Measurements from ENCODE around the gene ERV3-1. TPM values are rescaled to one million over a fixed set of nuclear protein-coding genes. Genes with fewer than 3 reads are reported as not detected.
A peak's percentile ranks its signal among the peaks of the same experiment; 100 is the strongest.
"Not testable (repeated sequence)": the region's sequence is repeated elsewhere in the genome, so short reads cannot be mapped to it uniquely, and the experiment has no call there.

ERV3-1 gene
- total RNA-seq, 2 experiments from 2014 or later: 9.9 to 10.7 TPM

DNA sequence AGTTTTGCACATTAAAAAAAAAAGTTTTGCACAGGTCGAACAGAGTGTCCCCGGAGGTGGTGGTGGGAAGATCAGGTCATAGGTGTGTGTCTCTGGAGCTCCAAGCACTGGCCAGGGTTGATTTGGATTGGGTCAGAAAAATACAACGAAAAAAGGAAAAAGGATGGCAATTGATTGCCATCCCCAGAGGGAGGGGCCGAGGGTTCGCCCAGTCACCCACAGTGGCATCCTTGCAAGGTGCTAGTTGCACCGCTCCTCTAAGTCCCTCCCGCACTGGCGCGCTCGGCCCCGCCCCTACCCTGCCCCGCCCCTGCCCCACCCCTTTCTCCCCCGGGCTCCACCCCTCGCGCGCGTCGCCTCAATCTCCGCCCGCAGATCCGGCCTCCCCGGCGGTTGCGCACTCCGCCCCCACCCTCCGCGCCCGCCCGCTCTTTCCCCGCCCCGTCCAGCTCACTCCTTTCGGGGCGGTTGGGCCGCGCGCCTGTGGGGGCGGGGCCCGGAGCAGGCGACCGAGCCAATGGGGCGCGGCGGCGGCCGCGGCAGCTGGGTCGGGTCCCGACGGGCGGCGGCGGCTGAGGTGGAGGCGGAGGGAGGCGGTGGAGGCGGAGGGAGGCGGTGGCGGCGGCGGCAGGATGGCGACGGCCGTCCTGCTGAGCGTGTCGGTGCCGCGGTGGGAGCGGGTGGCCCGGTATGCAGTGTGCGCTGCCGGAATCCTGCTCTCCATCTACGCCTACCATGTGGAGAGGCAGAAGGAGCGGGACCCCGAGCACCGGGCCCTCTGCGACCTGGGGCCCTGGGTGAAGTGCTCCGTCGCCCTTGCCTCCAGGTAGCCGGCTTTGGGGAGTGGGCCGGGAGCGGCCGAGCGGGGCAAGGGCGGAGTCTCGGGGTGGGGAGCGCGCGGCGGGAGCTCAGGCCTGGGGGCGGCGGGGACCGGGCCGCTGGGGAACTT lies 31.5 kb upstream of the ERV3-1 start:
- H3K27me3 Mint-ChIP-seq: no peaks in the 10 kb centered on the region
- intact Hi-C loops (cut with micrococcal nuclease): loop anchor here (1.0 kb wide), 1 partner anchor 32 kb away; the partner anchor contains the start of gene ERV3-1
- H3K4me3 Mint-ChIP-seq: peak overlapping the region; percentile 74
- peak overlapping the region; percentile 77 for H3K27ac Mint-ChIP-seq
- H3K4me1 Mint-ChIP-seq (ENCODE audit: low read depth): peaks cover 12% of the 10 kb centered on the region
- TF ChIP-seq, protein P1, sequence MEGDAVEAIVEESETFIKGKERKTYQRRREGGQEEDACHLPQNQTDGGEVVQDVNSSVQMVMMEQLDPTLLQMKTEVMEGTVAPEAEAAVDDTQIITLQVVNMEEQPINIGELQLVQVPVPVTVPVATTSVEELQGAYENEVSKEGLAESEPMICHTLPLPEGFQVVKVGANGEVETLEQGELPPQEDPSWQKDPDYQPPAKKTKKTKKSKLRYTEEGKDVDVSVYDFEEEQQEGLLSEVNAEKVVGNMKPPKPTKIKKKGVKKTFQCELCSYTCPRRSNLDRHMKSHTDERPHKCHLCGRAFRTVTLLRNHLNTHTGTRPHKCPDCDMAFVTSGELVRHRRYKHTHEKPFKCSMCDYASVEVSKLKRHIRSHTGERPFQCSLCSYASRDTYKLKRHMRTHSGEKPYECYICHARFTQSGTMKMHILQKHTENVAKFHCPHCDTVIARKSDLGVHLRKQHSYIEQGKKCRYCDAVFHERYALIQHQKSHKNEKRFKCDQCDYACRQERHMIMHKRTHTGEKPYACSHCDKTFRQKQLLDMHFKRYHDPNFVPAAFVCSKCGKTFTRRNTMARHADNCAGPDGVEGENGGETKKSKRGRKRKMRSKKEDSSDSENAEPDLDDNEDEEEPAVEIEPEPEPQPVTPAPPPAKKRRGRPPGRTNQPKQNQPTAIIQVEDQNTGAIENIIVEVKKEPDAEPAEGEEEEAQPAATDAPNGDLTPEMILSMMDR (IDR thresholded peaks at IDR 0.05): no peak
- H3K9me3 Mint-ChIP-seq: no peaks in the 10 kb centered on the region
- POLR2A ChIA-PET: no interaction called here
- H3K36me3 Mint-ChIP-seq (ENCODE audit: low read depth): no peaks in the 10 kb centered on the region
- ATAC-seq (peak; percentile 94), DNase-seq (peak; percentile 91)
- CTCF ChIA-PET: interaction anchor here (1.5 to 1.7 kb wide), 2 partner anchors 32 to 36 kb away, joined by 3 to 4 read pairs; partner anchors contain the start of gene ERV3-1

DNA sequence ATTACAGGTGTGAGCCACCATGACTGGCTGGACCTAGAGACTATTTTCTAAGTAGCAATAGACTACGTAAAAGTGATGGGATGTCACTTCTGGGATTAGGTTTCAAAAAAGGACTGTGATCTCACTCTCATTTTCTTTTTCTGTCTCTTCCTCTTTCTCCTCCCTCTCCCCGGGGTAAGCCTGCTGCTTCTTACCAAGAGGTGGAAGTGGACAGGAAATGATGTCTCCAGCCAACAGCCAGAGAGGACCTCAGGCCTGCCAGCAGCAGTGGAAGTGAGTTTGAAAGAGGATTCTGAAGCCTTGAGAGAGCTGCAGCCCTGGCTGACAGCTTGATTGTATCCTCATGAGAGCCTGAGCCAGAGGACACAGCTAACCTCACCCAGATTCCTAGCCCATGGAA lies 30.0 kb upstream of the ERV3-1 start:
- CTCF ChIA-PET: interaction anchor here (1.5 kb wide), 1 partner anchor 35 kb away, joined by 3 read pairs; no protein-coding TSS in a partner anchor
- intact Hi-C loops (cut with micrococcal nuclease); H3K27me3 Mint-ChIP-seq; H3K4me3 Mint-ChIP-seq; POLR2A ChIA-PET; H3K27ac Mint-ChIP-seq; H3K36me3 Mint-ChIP-seq (ENCODE audit: low read depth); DNase-seq; ATAC-seq; H3K9me3 Mint-ChIP-seq: not testable (repeated sequence)
- peaks cover 12% of the 10 kb centered on the region for H3K4me1 Mint-ChIP-seq (ENCODE audit: low read depth)

DNA sequence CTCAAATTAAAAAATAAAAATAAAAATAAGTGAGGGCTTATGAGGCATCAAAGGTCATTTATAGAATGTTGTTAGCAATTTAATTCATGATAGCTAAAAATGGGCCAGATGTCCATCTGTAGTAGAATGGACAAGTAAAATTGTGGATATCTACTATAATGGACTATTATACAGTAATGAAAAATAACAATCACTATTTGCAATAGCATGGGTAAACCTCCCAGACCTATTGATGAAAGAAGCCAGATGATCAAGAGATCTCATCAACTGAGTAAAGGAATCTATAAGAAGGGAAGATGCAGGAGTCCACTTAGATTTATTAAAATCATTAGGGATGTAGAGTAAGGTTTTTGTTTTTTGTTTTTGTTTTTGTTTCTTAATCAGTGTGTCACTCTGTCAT lies 29.0 kb upstream of the ERV3-1 start:
- intact Hi-C loops (cut with micrococcal nuclease); H3K9me3 Mint-ChIP-seq; ATAC-seq; H3K27me3 Mint-ChIP-seq; H3K27ac Mint-ChIP-seq; DNase-seq; H3K36me3 Mint-ChIP-seq (ENCODE audit: low read depth); POLR2A ChIA-PET; H3K4me3 Mint-ChIP-seq; CTCF ChIA-PET: not testable (repeated sequence)
- peaks cover 12% of the 10 kb centered on the region for H3K4me1 Mint-ChIP-seq (ENCODE audit: low read depth)

DNA sequence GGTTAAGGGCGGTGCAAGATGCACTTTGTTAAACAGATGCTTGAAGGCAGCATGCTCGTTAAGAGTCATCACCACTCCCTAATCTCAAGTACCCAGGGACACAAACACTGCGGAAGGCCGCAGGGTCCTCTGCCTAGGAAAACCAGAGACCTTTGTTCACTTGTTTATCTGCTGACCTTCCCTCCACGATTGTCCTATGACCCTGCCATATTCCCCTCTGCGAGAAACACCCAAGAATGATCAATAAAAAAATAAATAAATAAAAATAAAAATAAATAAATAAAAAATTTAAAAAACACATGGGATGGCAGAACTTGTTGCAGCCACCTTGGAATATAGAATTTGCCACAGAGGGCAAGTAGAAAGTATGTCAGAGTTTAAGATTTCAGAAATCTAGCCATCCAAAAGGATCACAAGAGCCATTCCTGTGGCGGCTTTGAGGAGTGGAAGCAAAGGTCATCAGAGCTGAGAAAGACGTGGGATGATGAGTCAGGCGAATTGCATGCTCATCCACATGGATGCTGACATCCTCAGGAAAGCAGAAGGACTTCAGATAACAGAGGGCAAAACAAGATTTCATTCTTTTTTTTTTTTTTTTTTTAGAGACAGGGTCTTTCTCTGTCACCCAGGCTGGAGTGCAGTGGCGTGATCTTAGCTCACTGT lies 27.8 kb upstream of the ERV3-1 start:
- H3K27me3 Mint-ChIP-seq; DNase-seq; POLR2A ChIA-PET; H3K4me3 Mint-ChIP-seq; H3K4me1 Mint-ChIP-seq (ENCODE audit: low read depth); H3K9me3 Mint-ChIP-seq; H3K36me3 Mint-ChIP-seq (ENCODE audit: low read depth); intact Hi-C loops (cut with micrococcal nuclease); H3K27ac Mint-ChIP-seq; ATAC-seq: not testable (repeated sequence)
- CTCF ChIA-PET: interaction anchor here (0.6 kb wide), 1 partner anchor 82 kb away, joined by 3 read pairs; no protein-coding TSS in a partner anchor

DNA sequence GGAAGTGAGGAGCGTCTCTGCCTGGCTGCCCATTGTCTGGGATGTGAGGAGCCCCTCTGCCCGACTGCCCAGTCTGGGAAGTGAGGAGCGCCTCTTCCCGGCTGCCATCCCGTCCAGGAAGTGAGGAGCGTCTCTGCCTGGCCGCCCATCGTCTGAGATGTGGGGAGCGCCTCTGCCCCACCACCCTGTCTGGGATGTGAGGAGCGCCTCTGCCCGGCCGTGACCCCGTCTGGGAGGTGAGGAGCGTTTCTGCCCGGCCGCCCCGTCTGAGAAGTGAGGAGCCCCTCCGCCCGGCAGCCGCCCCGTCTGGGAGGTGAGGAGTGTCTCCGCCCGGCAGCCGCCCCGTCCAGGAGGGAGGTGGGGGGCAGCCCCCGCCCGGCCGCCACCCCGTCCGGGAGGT lies 26.9 kb upstream of the ERV3-1 start:
- H3K4me3 Mint-ChIP-seq; H3K36me3 Mint-ChIP-seq (ENCODE audit: low read depth); H3K4me1 Mint-ChIP-seq (ENCODE audit: low read depth); H3K9me3 Mint-ChIP-seq; POLR2A ChIA-PET; intact Hi-C loops (cut with micrococcal nuclease); CTCF ChIA-PET; DNase-seq; H3K27ac Mint-ChIP-seq; ATAC-seq; H3K27me3 Mint-ChIP-seq: not testable (repeated sequence)

DNA sequence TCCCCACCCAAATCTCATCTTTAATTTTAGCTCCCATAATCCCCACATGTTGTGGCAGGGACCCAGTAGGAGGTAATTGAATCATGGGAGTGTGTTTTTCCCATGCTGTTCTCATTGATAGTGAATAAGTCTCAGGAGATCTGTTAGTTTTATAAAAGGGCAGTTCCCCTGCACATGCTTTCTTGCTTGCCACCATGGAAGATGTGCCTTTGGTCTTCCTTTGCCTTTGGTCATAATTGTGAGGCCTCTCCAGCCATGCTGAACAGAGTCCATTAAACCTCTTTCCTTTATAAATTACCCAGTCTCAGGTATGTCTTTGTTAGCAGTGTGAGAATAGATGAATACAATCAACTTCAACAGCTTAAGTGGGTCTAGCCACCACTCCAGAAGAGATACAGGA lies 18.5 kb upstream of the ERV3-1 start:
- H3K4me1 Mint-ChIP-seq (ENCODE audit: low read depth); H3K4me3 Mint-ChIP-seq; H3K36me3 Mint-ChIP-seq (ENCODE audit: low read depth); H3K27ac Mint-ChIP-seq; intact Hi-C loops (cut with micrococcal nuclease); POLR2A ChIA-PET; ATAC-seq; H3K9me3 Mint-ChIP-seq; CTCF ChIA-PET; H3K27me3 Mint-ChIP-seq; DNase-seq: not testable (repeated sequence)

DNA sequence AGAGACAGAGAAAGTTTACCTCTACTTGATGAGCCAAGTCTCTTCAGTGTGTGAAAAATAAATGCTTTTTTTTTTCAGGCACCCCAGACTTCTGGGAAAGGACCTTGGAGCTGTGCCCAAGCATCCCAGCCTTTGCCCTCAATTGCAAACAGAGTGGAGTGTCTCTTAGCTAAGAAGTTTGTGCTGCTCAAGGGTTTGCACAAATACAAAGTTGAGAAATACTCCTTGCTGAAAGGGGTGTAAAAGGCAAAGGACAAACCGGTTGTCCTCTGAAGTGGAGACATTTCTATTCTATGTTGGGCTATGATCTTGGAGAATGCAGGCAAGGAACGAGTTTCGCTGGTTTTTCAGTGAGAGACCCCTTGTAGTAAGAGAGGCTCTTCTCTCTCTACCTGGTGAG lies 14.5 kb upstream of the ERV3-1 start:
- H3K27ac Mint-ChIP-seq; H3K4me1 Mint-ChIP-seq (ENCODE audit: low read depth); ATAC-seq; H3K9me3 Mint-ChIP-seq; H3K27me3 Mint-ChIP-seq; H3K36me3 Mint-ChIP-seq (ENCODE audit: low read depth); CTCF ChIA-PET; H3K4me3 Mint-ChIP-seq; intact Hi-C loops (cut with micrococcal nuclease); DNase-seq: not testable (repeated sequence)
- POLR2A ChIA-PET: interaction anchor here (0.7 to 1.1 kb wide), 2 partner anchors 23 to 29 kb away, joined by 3 to 6 read pairs; no protein-coding TSS in a partner anchor

DNA sequence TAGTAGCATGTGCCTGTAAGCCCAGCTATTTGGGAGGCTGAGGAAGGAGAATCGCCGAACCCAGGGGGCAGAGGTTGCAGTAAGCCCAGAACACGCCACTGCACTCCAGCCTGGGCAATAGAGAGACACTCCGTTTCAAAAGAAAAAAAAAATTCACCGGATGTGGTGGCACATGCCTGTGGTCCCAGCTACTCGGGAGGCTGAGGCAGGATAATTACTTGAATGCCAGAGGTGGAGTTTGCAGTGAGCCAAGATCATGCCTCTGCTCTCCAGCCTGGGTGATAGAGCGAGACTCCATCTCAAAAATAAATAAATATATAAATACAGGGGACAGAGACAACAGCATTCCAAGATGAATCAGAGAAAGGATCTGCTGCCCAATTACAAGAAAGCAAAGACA lies 3.4 kb upstream of the ERV3-1 start:
- DNase-seq; H3K27ac Mint-ChIP-seq; H3K27me3 Mint-ChIP-seq; CTCF ChIA-PET; POLR2A ChIA-PET; H3K4me3 Mint-ChIP-seq; H3K36me3 Mint-ChIP-seq (ENCODE audit: low read depth); H3K9me3 Mint-ChIP-seq; ATAC-seq; intact Hi-C loops (cut with micrococcal nuclease): not testable (repeated sequence)
- peaks cover 15% of the 10 kb centered on the region for H3K4me1 Mint-ChIP-seq (ENCODE audit: low read depth)

DNA sequence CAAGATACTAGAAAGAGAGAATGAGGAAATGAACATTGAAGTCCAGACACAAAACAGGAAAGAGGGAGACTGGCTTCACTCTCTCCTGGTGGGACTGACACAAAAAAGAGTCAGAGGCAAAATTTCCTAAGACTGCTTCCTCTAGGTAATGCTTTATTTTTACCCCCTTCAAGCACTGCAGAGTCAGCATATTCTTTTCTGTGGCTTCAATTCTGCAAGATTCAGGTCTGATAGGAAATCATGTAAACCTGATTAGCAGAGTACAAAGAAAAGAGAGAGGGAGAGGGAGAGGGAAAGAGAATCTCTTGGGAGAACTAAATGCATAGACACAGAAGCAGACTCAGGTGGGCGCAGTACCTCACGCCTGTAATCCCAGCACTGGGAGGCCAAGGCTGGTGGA lies 2.9 kb upstream of the ERV3-1 start:
- POLR2A ChIA-PET; CTCF ChIA-PET; DNase-seq; ATAC-seq; H3K27ac Mint-ChIP-seq; intact Hi-C loops (cut with micrococcal nuclease); H3K27me3 Mint-ChIP-seq; H3K4me3 Mint-ChIP-seq; H3K9me3 Mint-ChIP-seq: not testable (repeated sequence)
- H3K4me1 Mint-ChIP-seq (ENCODE audit: low read depth): peaks cover 20% of the 10 kb centered on the region
- H3K36me3 Mint-ChIP-seq (ENCODE audit: low read depth): peaks cover 12% of the 10 kb centered on the region

DNA sequence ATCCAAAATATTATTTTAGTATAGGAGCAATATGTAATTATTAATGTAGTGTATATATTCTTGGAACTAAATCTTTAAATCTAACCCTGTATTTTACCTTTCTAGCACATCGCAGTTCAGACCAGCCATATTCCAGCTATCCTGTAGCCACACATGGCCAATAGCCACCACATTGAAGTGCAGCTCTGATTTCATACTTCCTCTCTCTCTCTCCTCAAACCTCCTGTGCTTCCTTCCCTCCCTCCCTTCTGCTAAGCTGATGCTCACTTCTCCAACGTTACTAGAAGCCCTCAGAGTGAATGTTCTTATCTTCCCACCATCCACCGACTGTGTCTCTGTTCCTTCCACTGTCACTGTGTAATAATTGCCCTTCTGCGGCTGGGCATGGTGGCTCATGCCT lies 549 bp upstream of the ERV3-1 start:
- peak overlapping the region; percentile 92 for H3K4me3 Mint-ChIP-seq
- H3K27ac Mint-ChIP-seq: peak overlapping the region; percentile 90
- peaks cover 30% of the 10 kb centered on the region for H3K4me1 Mint-ChIP-seq (ENCODE audit: low read depth)
- peaks cover 34% of the 10 kb centered on the region for H3K36me3 Mint-ChIP-seq (ENCODE audit: low read depth)
- H3K27me3 Mint-ChIP-seq; intact Hi-C loops (cut with micrococcal nuclease): not testable (repeated sequence)
- H3K9me3 Mint-ChIP-seq: peaks cover 10% of the 10 kb centered on the region
- CTCF ChIA-PET: interaction anchor here (1.3 to 2.3 kb wide), 2 partner anchors 32 to 56 kb away, joined by 4 to 9 read pairs; no protein-coding TSS in a partner anchor
- peak; percentile 7 for DNase-seq
- ATAC-seq: peak; percentile 15
- POLR2A ChIA-PET: interaction anchor here (1.3 kb wide), 1 partner anchor 104 kb away, joined by 8 read pairs; the partner anchor contains the start of gene ZNF273
